ENCODE data around the gene MTREX.
"Not testable (repeated sequence)": the region's sequence is repeated elsewhere in the genome, so short reads cannot be mapped to it uniquely, and the experiment has no call there.

Gene MTREX

GRCh38 chr5:55307383-55308253, at the start of gene MTREX, which contains the start of gene DHX29:
Gene MTREX, plus strand, starts transcription at chr5:55307989. Its CDS starts 25 bp downstream, at chr5:55308014.
Gene DHX29, minus strand, starts transcription at chr5:55307694. Its CDS starts 121 bp downstream, at chr5:55307573.
- DNase-seq: peak; percentile 92

- DNase-seq: no peak
Observed at GRCh38 chr5:55258339-55258738, 49.5 kb upstream of the MTREX start.

- DNase-seq: no peak
Observed at GRCh38 chr5:55276771-55277170, 31.0 kb upstream of the MTREX start.

- no peak for DNase-seq
Observed at GRCh38 chr5:55278778-55279177, 29.0 kb upstream of the MTREX start.

GRCh38 chr5:55286411-55286933, 21.3 kb upstream of the MTREX start:
- DNase-seq: no peak

- DNase-seq: no peak
Observed at GRCh38 chr5:55289808-55290207, 18.0 kb upstream of the MTREX start.

- no peak for DNase-seq
Observed at GRCh38 chr5:55290991-55291390, 16.8 kb upstream of the MTREX start.

GRCh38 chr5:55294935-55295334, 12.9 kb upstream of the MTREX start:
- no peak for DNase-seq

- DNase-seq: no peak
Observed at GRCh38 chr5:55300890-55301289, 6.9 kb upstream of the MTREX start.

- DNase-seq: no peak
Observed at GRCh38 chr5:55303238-55303690, 4.5 kb upstream of the MTREX start.

- DNase-seq: no peak
Observed at GRCh38 chr5:55304584-55304983, 3.2 kb upstream of the MTREX start.

- no peak for DNase-seq
Observed at GRCh38 chr5:55305345-55305744, 2.4 kb upstream of the MTREX start.

GRCh38 chr5:55306641-55307382, 977 bp upstream of the MTREX start:
- no peak for DNase-seq

- DNase-seq: peak; percentile 17
Observed at GRCh38 chr5:55308254-55308836, 556 bp downstream of the MTREX start.

GRCh38 chr5:55313870-55314617, 6.3 kb downstream of the MTREX start:
- no peak for DNase-seq

GRCh38 chr5:55316289-55316688, 8.5 kb downstream of the MTREX start:
- DNase-seq: no peak

- no peak for DNase-seq
Observed at GRCh38 chr5:55316837-55317236, 9.0 kb downstream of the MTREX start.

GRCh38 chr5:55318237-55318636, 10.4 kb downstream of the MTREX start:
- DNase-seq: not testable (repeated sequence)

GRCh38 chr5:55319491-55319890, 11.7 kb downstream of the MTREX start:
- no peak for DNase-seq

- no peak for DNase-seq
Observed at GRCh38 chr5:55320571-55320970, 12.8 kb downstream of the MTREX start.

- DNase-seq: no peak
Observed at GRCh38 chr5:55324006-55324405, 16.2 kb downstream of the MTREX start.

GRCh38 chr5:55324815-55325418, 17.1 kb downstream of the MTREX start:
- no peak for DNase-seq

Measured in stimulated activated naive CD4-positive, alpha-beta T cell treated with Interleukin-2 at 50 U/mL for 16 hours (primary cell).